Neural cell (in vitro differentiated cells): ENCODE data around the gene CCL4L2.
"Not testable (repeated sequence)": the region's sequence is repeated elsewhere in the genome, so short reads cannot be mapped to it uniquely, and the experiment has no call there.

ENCODE experiments used
- EP300 ChIP-seq: fragments of 450-650 bp; conservative IDR thresholded peaks from 2 replicates; pipeline ENCODE4 v1.6.1; 2014; ENCODE audit warnings: antibody characterized with exemption, mild to moderate bottlenecking, moderate library complexity; ENCODE audit not compliant: poor library complexity, severe bottlenecking
- EZH2 ChIP-seq: fragments of 200-600, 300-800 bp; shearing (Covaris generic), sonication (generic); IDR thresholded peaks from 2 replicates; pipeline ENCODE4 v1.6.1; 2014; ENCODE audit warnings: antibody characterized with exemption, low read length, borderline replicate concordance, mild to moderate bottlenecking; ENCODE audit not compliant: insufficient read depth, poor library complexity, severe bottlenecking
- TF ChIP-seq, protein P1 (sequence below): fragments of 450-650 bp; IDR thresholded peaks from 2 replicates; pipeline ENCODE4 v1.5.1; 2014; ENCODE audit warnings: antibody characterized with exemption, mild to moderate bottlenecking, moderate library complexity; ENCODE audit not compliant: poor library complexity, severe bottlenecking
- TF ChIP-seq, protein P2 (sequence below): IDR thresholded peaks from 2 replicates; pipeline ENCODE4 v1.6.1; 2012; ENCODE audit warnings: borderline replicate concordance

DNA sequence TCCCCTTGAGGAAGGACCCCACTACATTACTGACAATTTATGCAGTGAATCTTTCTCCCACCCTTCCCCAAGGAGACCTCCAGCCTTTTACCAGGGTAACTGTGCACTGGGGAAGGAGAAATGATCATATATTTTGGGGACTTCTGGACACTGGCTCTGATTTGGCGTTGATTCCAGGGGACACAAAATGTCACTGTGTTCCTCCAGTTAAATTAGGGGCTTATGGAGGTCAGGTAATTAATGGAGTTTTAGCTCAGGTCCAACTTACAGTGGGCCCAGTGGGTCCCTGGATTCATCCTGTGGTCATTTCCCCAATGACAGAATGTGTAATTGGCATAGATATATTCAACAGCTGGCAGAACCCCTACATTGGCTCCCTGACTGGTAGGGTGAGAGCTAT lies 8.7 kb downstream of the CCL4L2 start:
- TF ChIP-seq, protein P1, sequence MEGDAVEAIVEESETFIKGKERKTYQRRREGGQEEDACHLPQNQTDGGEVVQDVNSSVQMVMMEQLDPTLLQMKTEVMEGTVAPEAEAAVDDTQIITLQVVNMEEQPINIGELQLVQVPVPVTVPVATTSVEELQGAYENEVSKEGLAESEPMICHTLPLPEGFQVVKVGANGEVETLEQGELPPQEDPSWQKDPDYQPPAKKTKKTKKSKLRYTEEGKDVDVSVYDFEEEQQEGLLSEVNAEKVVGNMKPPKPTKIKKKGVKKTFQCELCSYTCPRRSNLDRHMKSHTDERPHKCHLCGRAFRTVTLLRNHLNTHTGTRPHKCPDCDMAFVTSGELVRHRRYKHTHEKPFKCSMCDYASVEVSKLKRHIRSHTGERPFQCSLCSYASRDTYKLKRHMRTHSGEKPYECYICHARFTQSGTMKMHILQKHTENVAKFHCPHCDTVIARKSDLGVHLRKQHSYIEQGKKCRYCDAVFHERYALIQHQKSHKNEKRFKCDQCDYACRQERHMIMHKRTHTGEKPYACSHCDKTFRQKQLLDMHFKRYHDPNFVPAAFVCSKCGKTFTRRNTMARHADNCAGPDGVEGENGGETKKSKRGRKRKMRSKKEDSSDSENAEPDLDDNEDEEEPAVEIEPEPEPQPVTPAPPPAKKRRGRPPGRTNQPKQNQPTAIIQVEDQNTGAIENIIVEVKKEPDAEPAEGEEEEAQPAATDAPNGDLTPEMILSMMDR: not testable (repeated sequence)
- TF ChIP-seq EP300, EZH2: not testable (repeated sequence)
- TF ChIP-seq, protein P2, sequence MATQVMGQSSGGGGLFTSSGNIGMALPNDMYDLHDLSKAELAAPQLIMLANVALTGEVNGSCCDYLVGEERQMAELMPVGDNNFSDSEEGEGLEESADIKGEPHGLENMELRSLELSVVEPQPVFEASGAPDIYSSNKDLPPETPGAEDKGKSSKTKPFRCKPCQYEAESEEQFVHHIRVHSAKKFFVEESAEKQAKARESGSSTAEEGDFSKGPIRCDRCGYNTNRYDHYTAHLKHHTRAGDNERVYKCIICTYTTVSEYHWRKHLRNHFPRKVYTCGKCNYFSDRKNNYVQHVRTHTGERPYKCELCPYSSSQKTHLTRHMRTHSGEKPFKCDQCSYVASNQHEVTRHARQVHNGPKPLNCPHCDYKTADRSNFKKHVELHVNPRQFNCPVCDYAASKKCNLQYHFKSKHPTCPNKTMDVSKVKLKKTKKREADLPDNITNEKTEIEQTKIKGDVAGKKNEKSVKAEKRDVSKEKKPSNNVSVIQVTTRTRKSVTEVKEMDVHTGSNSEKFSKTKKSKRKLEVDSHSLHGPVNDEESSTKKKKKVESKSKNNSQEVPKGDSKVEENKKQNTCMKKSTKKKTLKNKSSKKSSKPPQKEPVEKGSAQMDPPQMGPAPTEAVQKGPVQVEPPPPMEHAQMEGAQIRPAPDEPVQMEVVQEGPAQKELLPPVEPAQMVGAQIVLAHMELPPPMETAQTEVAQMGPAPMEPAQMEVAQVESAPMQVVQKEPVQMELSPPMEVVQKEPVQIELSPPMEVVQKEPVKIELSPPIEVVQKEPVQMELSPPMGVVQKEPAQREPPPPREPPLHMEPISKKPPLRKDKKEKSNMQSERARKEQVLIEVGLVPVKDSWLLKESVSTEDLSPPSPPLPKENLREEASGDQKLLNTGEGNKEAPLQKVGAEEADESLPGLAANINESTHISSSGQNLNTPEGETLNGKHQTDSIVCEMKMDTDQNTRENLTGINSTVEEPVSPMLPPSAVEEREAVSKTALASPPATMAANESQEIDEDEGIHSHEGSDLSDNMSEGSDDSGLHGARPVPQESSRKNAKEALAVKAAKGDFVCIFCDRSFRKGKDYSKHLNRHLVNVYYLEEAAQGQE: not testable (repeated sequence)
